HEK293T (cell line): Measurements from ENCODE around the gene FAF2.

Experiments
- ARNT ChIP-seq: fragments of 450-650 bp; IDR thresholded peaks from 2 replicates; pipeline ENCODE4 v1.6.1; 2017; ENCODE audit warnings: mild to moderate bottlenecking
- BHLHE40 ChIP-seq: fragments of 450-650 bp; IDR thresholded peaks from 2 replicates; pipeline ENCODE4 v1.6.1; 2016; ENCODE audit warnings: mild to moderate bottlenecking, moderate library complexity, borderline replicate concordance
- CTBP1 ChIP-seq: fragments of 450-650 bp; IDR thresholded peaks from 2 replicates; pipeline ENCODE4 v1.6.1; 2016; ENCODE audit warnings: borderline replicate concordance
- ELF4 ChIP-seq: fragments of 450-650 bp; IDR thresholded peaks from 2 replicates; pipeline ENCODE4 v1.6.1; 2017; ENCODE audit warnings: antibody characterized with exemption
- FOXA1 ChIP-seq: fragments of 450-650 bp; IDR thresholded peaks from 2 replicates; pipeline ENCODE4 v1.6.1; 2016; ENCODE audit warnings: mild to moderate bottlenecking
- FOXM1 ChIP-seq: fragments of 450-650 bp; IDR thresholded peaks from 2 replicates; pipeline ENCODE4 v1.6.1; 2017; ENCODE audit warnings: mild to moderate bottlenecking, borderline replicate concordance
- L3MBTL2 ChIP-seq: fragments of 450-650 bp; conservative IDR thresholded peaks from 2 replicates; pipeline ENCODE4 v1.6.1; 2016; ENCODE audit warnings: mild to moderate bottlenecking
- LEF1 ChIP-seq: fragments of 450-650 bp; IDR thresholded peaks from 2 replicates; pipeline ENCODE4 v1.6.1; 2017; ENCODE audit warnings: mild to moderate bottlenecking, borderline replicate concordance
- NFRKB ChIP-seq: fragments of 450-650 bp; IDR thresholded peaks from 2 replicates; pipeline ENCODE4 v1.6.1; 2016; ENCODE audit warnings: mild to moderate bottlenecking, moderate library complexity
- PKNOX1 ChIP-seq: fragments of 450-650 bp; IDR thresholded peaks from 2 replicates; pipeline ENCODE4 v1.6.1; 2016
- SP1 ChIP-seq: fragments of 450-650 bp; IDR thresholded peaks from 2 replicates; pipeline ENCODE4 v1.6.1; 2017
- SUZ12 ChIP-seq: fragments of 450-650 bp; IDR thresholded peaks from 2 replicates; pipeline ENCODE4 v1.6.1; 2016; ENCODE audit warnings: mild to moderate bottlenecking
- TARDBP ChIP-seq: fragments of 450-650 bp; IDR thresholded peaks from 2 replicates; pipeline ENCODE4 v1.6.1; 2016
- ZNF384 ChIP-seq: fragments of 450-650 bp; IDR thresholded peaks from 2 replicates; pipeline ENCODE4 v1.6.1; 2016

- TF ChIP-seq BHLHE40 = no peak
- no peak for TF ChIP-seq ZNF384
- no peak; the same call in 1 of the 2 replicates for TF ChIP-seq LEF1
- TF ChIP-seq ARNT = no peak
- no peak for TF ChIP-seq FOXA1
- peak; percentile 87; the same call in 1 of the 2 replicates for TF ChIP-seq FOXM1
- no peak for TF ChIP-seq SUZ12
- TF ChIP-seq SP1 = no peak
- no peak for TF ChIP-seq NFRKB
- TF ChIP-seq PKNOX1 = no peak; the same call in 1 of the 2 replicates
- no peak for TF ChIP-seq TARDBP
- TF ChIP-seq L3MBTL2 = no peak; the same call in 1 of the 2 replicates
- TF ChIP-seq CTBP1 = no peak
- no peak for TF ChIP-seq ELF4
These were observed 88.8 kb downstream of the FAF2 start, which contains the start of gene RNF44 for GRCh38 chr5:176536902-176537553.
